HCT116 (cell line): ENCODE results near the gene DPYD. TPM values are rescaled to one million over a fixed set of nuclear protein-coding genes. Genes with fewer than 3 reads are reported as not detected.

Experiments used
- ATAC-seq: fragments of 200-7000 bp; cut with Tn5 transposase; 2 replicates; pipeline ENCODE4 v1.9.1; 2020; ENCODE audit warnings: mild to moderate bottlenecking, moderate library complexity
- BruUV-seq: library from RNA; stranded (reverse); fragments of 400-500 nt; replicated peaks from 2 replicates; lab custom pipeline; 2021; lab: Mats Ljungman, UMichigan
- CTCF ChIA-PET: fragments of 300-600 bp; sonication (Branson Sonifier 250); formaldehyde crosslinking; loops from one replicate; lab custom pipeline; 2021; ENCODE audit warnings: antibody characterized with exemption; lab: Charles Lee
- POLR2A ChIA-PET: fragments of 300-600, 350-600 bp; sonication (Branson Sonifier 250); formaldehyde crosslinking; loops from one replicate; lab custom pipeline; 2021; ENCODE audit warnings: antibody characterized with exemption; lab: Charles Lee
- RAD21 ChIA-PET, 2 experiments: fragments of 300-600 bp; sonication (Branson Sonifier 250); formaldehyde crosslinking; loops; one replicate each; lab custom pipeline; 2023; ENCODE audit warnings: low total read pairs in 2 of 2; ENCODE audit not compliant: uncharacterized antibody in 2 of 2, unreplicated experiment in 2 of 2, low non-redundant PET in 1 of 2; lab: Charles Lee
- DNase-seq: peaks from one replicate; pipeline ENCODE4 v3.0.0-alpha.2; 2010; ENCODE audit warnings: low read depth, low spot score
- H2AFZ ChIP-seq: fragments of 200-600 bp; shearing (Covaris generic), sonication (generic); 2 replicates; pipeline ENCODE4 v1.6.1; 2017; ENCODE audit warnings: low read depth, mixed run types, mixed read lengths, antibody characterized with exemption, low read length; ENCODE audit not compliant: poor library complexity, severe bottlenecking
- H3K27ac ChIP-seq: 2 replicates; pipeline ENCODE4 v1.5.1; 2012; ENCODE audit warnings: low read depth, low read length
- H3K27me3 ChIP-seq: fragments of 200-600 bp; sonication (generic); 2 replicates; pipeline ENCODE4 v1.6.1; 2016; ENCODE audit warnings: mixed run types, low read length, mixed read lengths; ENCODE audit not compliant: insufficient read depth
- H3K36me3 ChIP-seq, 2 experiments: fragments of 200-500 bp in 1 of 2; fragments of 200-600 bp in 1 of 2; sonication (Bioruptor generic) in 1 of 2; sonication (generic) in 1 of 2; 2 replicates each; pipeline versions ENCODE4 v1.5.1 to v1.6.1; 2014 to 2016; ENCODE audit warnings: low read length in 2 of 2, inconsistent platforms in 1 of 2, mixed read lengths in 1 of 2, mixed run types in 1 of 2; ENCODE audit not compliant: insufficient read depth in 2 of 2, control insufficient read depth in 1 of 2
- H3K4me1 ChIP-seq, 2 experiments: fragments of 200-600 bp in 1 of 2; sonication (generic) in 1 of 2; 2 replicates each; pipeline versions ENCODE4 v1.5.1 to v1.6.1; 2012 to 2017; ENCODE audit warnings: low read length in 2 of 2, inconsistent platforms in 1 of 2, mild to moderate bottlenecking in 1 of 2, mixed read lengths in 1 of 2, mixed run types in 1 of 2, moderate library complexity in 1 of 2; ENCODE audit not compliant: insufficient read depth in 2 of 2, control insufficient read depth in 1 of 2
- H3K4me2 ChIP-seq: fragments of 200-600 bp; sonication (generic); 2 replicates; pipeline ENCODE4 v1.6.1; 2017; ENCODE audit warnings: mixed run types, low read length, mixed read lengths
- H3K4me3 ChIP-seq, 2 experiments: fragments of 200-600 bp in 1 of 2; sonication (generic) in 1 of 2; replicated peaks in 1 of 2; 2 replicates each; pipeline ENCODE4 v1.5.1; 2011 to 2016; ENCODE audit warnings: low read length in 2 of 2, control low read depth in 1 of 2, low read depth in 1 of 2, mild to moderate bottlenecking in 1 of 2, mixed read lengths in 1 of 2, mixed run types in 1 of 2
- H3K79me2 ChIP-seq: fragments of 200-600 bp; sonication (generic); 2 replicates; pipeline ENCODE4 v1.6.1; 2017; ENCODE audit warnings: mild to moderate bottlenecking, mixed run types, low read length, moderate library complexity, mixed read lengths; ENCODE audit not compliant: insufficient read depth
- H3K9ac ChIP-seq: fragments of 200-600 bp; sonication (generic); 2 replicates; pipeline ENCODE4 v1.6.1; 2016; ENCODE audit warnings: low read length, mixed read lengths
- H3K9me2 ChIP-seq: fragments of 200-600 bp; sonication (generic), shearing (Covaris generic); 2 replicates; pipeline ENCODE4 v1.6.1; 2017; ENCODE audit warnings: mixed run types, mild to moderate bottlenecking, moderate library complexity; ENCODE audit not compliant: insufficient read depth
- H3K9me3 ChIP-seq, 2 experiments: fragments of 200-500 bp in 1 of 2; fragments of 200-600 bp in 1 of 2; sonication (Bioruptor generic) in 1 of 2; sonication (generic) in 1 of 2; 2 replicates each; pipeline ENCODE4 v1.6.1; 2014 to 2017; ENCODE audit warnings: low read length in 2 of 2, mixed read lengths in 2 of 2, inconsistent platforms in 1 of 2, low read depth in 1 of 2, mild to moderate bottlenecking in 1 of 2, mixed run types in 1 of 2, moderate library complexity in 1 of 2; ENCODE audit not compliant: control insufficient read depth in 1 of 2, insufficient read depth in 1 of 2
- H4K20me1 ChIP-seq: fragments of 200-600 bp; sonication (generic), shearing (Covaris generic); 2 replicates; pipeline ENCODE4 v1.6.1; 2017; ENCODE audit warnings: mixed run types, mild to moderate bottlenecking, moderate library complexity; ENCODE audit not compliant: insufficient read depth
- ATF3 ChIP-seq: IDR thresholded peaks from 2 replicates; pipeline ENCODE4 v1.6.1; 2012
- EGR1 ChIP-seq: IDR thresholded peaks from 2 replicates; pipeline ENCODE4 v1.6.1; 2012; ENCODE audit warnings: low read depth
- ELF1 ChIP-seq: IDR thresholded peaks from 2 replicates; pipeline ENCODE4 v1.6.1; 2012; ENCODE audit warnings: low read depth, borderline replicate concordance
- EZH2 ChIP-seq: fragments of 200-600 bp; sonication (generic); IDR thresholded peaks from 2 replicates; pipeline ENCODE4 v1.6.1; 2017; ENCODE audit warnings: antibody characterized with exemption, mixed run types
- FOSL1 ChIP-seq: IDR thresholded peaks from 2 replicates; pipeline ENCODE4 v1.6.1; 2012; ENCODE audit warnings: low read depth
- JUND ChIP-seq: IDR thresholded peaks from 2 replicates; pipeline ENCODE4 v1.6.1; 2012
- MAX ChIP-seq: IDR thresholded peaks from 2 replicates; pipeline ENCODE4 v1.6.1; 2012
- POLR2AphosphoS5 ChIP-seq: IDR thresholded peaks from 2 replicates; pipeline ENCODE4 v1.6.1; 2011; ENCODE audit warnings: mild to moderate bottlenecking, low read depth, low read length, moderate library complexity
- REST ChIP-seq: IDR thresholded peaks from 2 replicates; pipeline ENCODE4 v1.6.1; 2012; ENCODE audit warnings: low read depth
- SRF ChIP-seq: IDR thresholded peaks from 2 replicates; pipeline ENCODE4 v1.6.1; 2012; ENCODE audit warnings: low read depth
- TCF7L2 ChIP-seq: IDR thresholded peaks from 2 replicates; pipeline ENCODE4 v1.7.0; 2011; ENCODE audit warnings: borderline replicate concordance, inconsistent platforms; ENCODE audit not compliant: insufficient read depth, insufficient read length; ENCODE audit errors: extremely low read depth
- ZBTB33 ChIP-seq: IDR thresholded peaks from 2 replicates; pipeline ENCODE4 v1.6.1; 2011; ENCODE audit warnings: mild to moderate bottlenecking, low read length, moderate library complexity; ENCODE audit not compliant: insufficient replicate concordance; ENCODE audit errors: extremely low read depth
- intact Hi-C: fragments of 100-400 bp; cut with micrococcal nuclease; formaldehyde crosslinking; loops from 2 replicates; pipeline ENCODE4 v1.10.0; 2022
- total RNA-seq: library from RNA; stranded (reverse); gene quantifications from one replicate; pipeline ENCODE4 v1.2.1, GENCODE V29; 2021; ENCODE audit not compliant: unreplicated experiment

Gene DPYD
- total RNA-seq, 1 experiment from 2014 or later: 1.7 TPM

- H3K4me2 ChIP-seq: no peak overlapping the region
- no peaks in the 10 kb centered on the region for H3K9me3 ChIP-seq
- no peaks in the 10 kb centered on the region for H3K4me1 ChIP-seq
- no peaks in the 10 kb centered on the region for H3K36me3 ChIP-seq
- RAD21 ChIA-PET: no interaction called here
- H3K4me3 ChIP-seq: no peak overlapping the region
- POLR2A ChIA-PET: no interaction called here
- CTCF ChIA-PET: no interaction called here
- DNase-seq (no peak), ATAC-seq (no peak)
- intact Hi-C loops: no loop called here
- H2AFZ ChIP-seq: no peak overlapping the region
- no peaks in the 10 kb centered on the region for H3K79me2 ChIP-seq
- no peak overlapping the region for H3K9ac ChIP-seq
- H3K27ac ChIP-seq: no peak overlapping the region
- H4K20me1 ChIP-seq: no peaks in the 10 kb centered on the region
- no peaks in the 10 kb centered on the region for H3K27me3 ChIP-seq
- no TSS peak for BruUV-seq
- H3K9me2 ChIP-seq: no peaks in the 10 kb centered on the region
- TF ChIP-seq ATF3 (no peak), EZH2 (no peak), ELF1 (no peak), MAX (no peak), JUND (no peak), POLR2AphosphoS5 (no peak), EGR1 (no peak), TCF7L2 (no peak), FOSL1 (no peak), REST (no peak), SRF (no peak), ZBTB33 (no peak)
Observed at GRCh38 chr1:97726386-97726785, 194.4 kb downstream of the DPYD start.
